Thyroid gland (tissue), 4 donors: ENCODE results near the gene SYNCRIP.

ENCODE experiments used
- POLR2A ChIP-seq, 2 donors: fragments of 450-650 bp; IDR thresholded peaks; one replicate each; pipeline ENCODE4 v1.6.1; 2017; ENCODE audit warnings: antibody characterized with exemption in 2 of 2, mild to moderate bottlenecking in 2 of 2, moderate library complexity in 1 of 2
- TF ChIP-seq, protein P1 (sequence below), 6 experiments: fragments of 200-600 bp in 3 of 6; fragments of 450-650 bp in 3 of 6; sonication (generic) in 3 of 6; IDR thresholded peaks; one replicate each; pipeline ENCODE4 v1.5.1; 2016 to 2019; ENCODE audit warnings: antibody characterized with exemption in 6 of 6, mild to moderate bottlenecking in 2 of 6, inconsistent platforms in 1 of 6, moderate library complexity in 1 of 6

DNA sequence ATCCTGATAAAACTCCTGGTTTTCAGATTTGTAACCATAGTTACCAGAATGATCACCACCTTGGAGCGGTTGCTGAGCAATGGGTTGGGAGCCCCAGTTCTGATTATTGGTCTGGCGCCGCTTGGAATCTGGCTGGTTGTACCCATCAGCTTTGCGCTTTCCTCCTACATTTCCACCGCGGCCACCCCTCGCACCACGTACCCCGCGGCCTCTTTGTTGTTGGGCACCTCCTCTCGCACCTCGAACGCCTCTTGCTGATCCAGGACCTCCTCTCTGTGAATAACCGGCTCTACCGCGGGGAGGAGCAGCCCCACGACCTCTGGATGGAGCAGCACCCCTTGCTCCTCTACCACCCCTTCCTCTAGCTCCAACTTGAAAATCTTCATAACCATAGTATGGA lies 27.9 kb downstream of the SYNCRIP start:
- TF ChIP-seq, protein P1, sequence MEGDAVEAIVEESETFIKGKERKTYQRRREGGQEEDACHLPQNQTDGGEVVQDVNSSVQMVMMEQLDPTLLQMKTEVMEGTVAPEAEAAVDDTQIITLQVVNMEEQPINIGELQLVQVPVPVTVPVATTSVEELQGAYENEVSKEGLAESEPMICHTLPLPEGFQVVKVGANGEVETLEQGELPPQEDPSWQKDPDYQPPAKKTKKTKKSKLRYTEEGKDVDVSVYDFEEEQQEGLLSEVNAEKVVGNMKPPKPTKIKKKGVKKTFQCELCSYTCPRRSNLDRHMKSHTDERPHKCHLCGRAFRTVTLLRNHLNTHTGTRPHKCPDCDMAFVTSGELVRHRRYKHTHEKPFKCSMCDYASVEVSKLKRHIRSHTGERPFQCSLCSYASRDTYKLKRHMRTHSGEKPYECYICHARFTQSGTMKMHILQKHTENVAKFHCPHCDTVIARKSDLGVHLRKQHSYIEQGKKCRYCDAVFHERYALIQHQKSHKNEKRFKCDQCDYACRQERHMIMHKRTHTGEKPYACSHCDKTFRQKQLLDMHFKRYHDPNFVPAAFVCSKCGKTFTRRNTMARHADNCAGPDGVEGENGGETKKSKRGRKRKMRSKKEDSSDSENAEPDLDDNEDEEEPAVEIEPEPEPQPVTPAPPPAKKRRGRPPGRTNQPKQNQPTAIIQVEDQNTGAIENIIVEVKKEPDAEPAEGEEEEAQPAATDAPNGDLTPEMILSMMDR (IDR thresholded peaks at IDR 0.05) = no peak
- no peak for TF ChIP-seq POLR2A (IDR thresholded peaks at IDR 0.05)
